ENCODE data around the gene DDX1. TPM values are rescaled to one million over a fixed set of nuclear protein-coding genes. Genes with fewer than 3 reads are reported as not detected.

Gene DDX1
- total RNA-seq, 4 donors from 2014 or later, result 40.0 to 90.0 (median 52.4) TPM

DNA sequence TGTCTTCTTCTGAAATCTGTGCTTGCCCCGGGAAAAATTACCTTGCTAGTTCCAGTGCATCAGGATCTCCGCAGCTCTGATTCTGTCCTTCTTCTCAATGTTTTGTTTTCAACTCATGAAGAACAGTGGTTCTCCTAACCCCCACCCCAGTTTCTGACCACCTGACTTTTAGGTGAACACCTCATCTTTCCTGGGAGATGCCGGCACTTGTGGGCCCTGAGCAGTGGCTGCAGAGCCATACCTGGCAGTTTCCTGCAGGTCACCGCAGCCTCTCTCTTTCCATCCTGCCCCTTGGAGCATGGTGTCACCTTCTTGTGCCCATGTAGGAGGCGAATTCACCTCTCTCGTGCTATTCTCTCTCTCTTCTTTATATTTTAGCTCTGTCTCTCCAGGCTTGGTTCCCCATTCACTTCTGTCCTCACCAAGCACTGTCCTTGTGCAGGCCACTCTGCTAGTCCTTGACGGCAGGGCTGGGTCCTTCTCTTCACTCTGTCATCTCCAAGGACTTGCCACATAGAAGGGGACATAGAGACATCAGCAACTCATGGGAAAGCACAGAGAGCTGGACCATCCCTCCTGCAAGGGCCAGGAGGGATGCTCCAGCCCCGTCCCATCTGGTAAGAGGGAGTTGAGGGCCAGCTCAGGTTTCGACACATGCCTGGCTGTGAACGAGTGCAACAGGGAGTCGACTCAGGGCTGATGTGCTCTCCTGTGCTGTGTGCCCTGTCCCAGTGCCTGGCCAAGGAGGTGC lies 59.1 kb downstream of the DDX1 start:
- no peaks in the 10 kb centered on the region for H3K9me3 ChIP-seq
- TF ChIP-seq, protein P1, sequence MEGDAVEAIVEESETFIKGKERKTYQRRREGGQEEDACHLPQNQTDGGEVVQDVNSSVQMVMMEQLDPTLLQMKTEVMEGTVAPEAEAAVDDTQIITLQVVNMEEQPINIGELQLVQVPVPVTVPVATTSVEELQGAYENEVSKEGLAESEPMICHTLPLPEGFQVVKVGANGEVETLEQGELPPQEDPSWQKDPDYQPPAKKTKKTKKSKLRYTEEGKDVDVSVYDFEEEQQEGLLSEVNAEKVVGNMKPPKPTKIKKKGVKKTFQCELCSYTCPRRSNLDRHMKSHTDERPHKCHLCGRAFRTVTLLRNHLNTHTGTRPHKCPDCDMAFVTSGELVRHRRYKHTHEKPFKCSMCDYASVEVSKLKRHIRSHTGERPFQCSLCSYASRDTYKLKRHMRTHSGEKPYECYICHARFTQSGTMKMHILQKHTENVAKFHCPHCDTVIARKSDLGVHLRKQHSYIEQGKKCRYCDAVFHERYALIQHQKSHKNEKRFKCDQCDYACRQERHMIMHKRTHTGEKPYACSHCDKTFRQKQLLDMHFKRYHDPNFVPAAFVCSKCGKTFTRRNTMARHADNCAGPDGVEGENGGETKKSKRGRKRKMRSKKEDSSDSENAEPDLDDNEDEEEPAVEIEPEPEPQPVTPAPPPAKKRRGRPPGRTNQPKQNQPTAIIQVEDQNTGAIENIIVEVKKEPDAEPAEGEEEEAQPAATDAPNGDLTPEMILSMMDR (IDR thresholded peaks at IDR 0.05), result no peak
- no peak for TF ChIP-seq POLR2A (IDR thresholded peaks at IDR 0.05)
- H3K4me1 ChIP-seq, result no peaks in the 10 kb centered on the region
- H3K27me3 ChIP-seq, result no peaks in the 10 kb centered on the region
- no peak overlapping the region for H3K27ac ChIP-seq
- H3K36me3 ChIP-seq, result no peaks in the 10 kb centered on the region
- no peak overlapping the region for H3K4me3 ChIP-seq
- DNase-seq, result no peak

DNA sequence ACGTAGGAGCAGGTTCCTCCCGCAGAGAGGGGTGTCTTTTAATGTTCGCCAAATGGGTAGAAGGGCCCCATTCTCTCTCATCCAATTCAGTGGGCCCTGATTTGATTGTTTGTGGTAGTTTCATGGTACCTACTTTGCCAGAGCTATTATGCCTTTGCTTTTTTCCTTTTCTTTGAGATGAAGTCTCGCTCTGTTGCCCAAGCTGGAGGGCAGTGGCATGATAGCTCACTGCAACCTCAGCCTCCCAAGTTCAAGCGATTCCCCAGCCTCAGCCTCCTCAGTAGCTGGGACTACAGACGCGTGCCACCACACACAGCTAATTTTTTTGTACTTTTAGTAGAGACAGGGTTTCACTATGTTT lies 59.7 kb downstream of the DDX1 start:
- no peak for DNase-seq
- H3K36me3 ChIP-seq, result no peaks in the 10 kb centered on the region
- no peak overlapping the region for H3K27ac ChIP-seq
- no peak for TF ChIP-seq POLR2A (IDR thresholded peaks at IDR 0.05)
- TF ChIP-seq, protein P1 (IDR thresholded peaks at IDR 0.05), result no peak
- H3K4me1 ChIP-seq, result no peaks in the 10 kb centered on the region
- H3K9me3 ChIP-seq, result no peaks in the 10 kb centered on the region
- H3K27me3 ChIP-seq, result no peaks in the 10 kb centered on the region
- no peak overlapping the region for H3K4me3 ChIP-seq

DNA sequence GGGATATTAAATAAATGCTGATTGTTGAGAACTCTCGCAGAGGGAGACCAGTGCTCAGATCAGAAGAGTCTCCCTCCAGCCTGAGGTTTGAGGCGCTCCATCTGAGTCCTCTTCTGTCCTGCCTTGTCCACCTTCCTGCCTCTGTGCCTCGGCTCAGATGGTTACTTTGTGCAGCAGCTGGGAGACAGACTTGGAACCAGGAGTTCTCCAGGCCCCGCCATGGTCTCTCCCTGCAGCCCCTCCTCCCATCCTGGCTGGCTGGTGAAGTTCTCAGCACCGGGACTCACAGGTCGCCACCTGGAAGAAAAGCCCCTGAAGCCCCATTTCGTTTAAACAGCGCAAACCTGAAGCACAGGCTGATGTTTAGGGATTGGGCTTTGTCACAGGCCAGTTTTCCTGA lies 60.6 kb downstream of the DDX1 start:
- Histone ChIP-seq H3K27ac (no peak overlapping the region), H3K4me3 (no peak overlapping the region), H3K4me1 (no peaks in the 10 kb centered on the region), H3K27me3 (no peaks in the 10 kb centered on the region), H3K9me3 (no peaks in the 10 kb centered on the region), H3K36me3 (no peaks in the 10 kb centered on the region)
- DNase-seq, result no peak
- no peak for TF ChIP-seq POLR2A (IDR thresholded peaks at IDR 0.05)
- TF ChIP-seq, protein P1 (IDR thresholded peaks at IDR 0.05), result no peak

DNA sequence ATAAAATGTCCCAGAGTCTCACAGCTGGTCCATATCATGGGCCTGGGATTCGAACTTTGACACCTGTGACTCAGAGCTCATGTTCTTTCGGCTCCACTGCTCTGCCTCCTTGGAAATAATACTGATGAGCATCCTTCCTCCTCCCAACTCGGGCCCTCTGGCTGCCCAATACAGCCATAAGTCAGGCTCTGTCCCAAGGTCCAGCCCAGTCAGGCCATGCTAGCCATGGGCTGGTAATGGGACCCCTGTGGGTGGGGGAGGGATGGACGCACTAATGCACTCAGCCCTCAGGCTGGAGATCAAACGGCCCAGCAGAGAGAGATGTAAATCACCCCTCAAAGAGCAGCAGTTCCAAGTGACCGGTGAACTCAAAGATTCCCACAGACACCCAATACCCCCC lies 61.1 kb downstream of the DDX1 start:
- Histone ChIP-seq H3K4me1 (no peaks in the 10 kb centered on the region), H3K4me3 (no peak overlapping the region), H3K27ac (no peak overlapping the region), H3K27me3 (no peaks in the 10 kb centered on the region), H3K36me3 (no peaks in the 10 kb centered on the region), H3K9me3 (no peaks in the 10 kb centered on the region)
- no peak for TF ChIP-seq POLR2A (IDR thresholded peaks at IDR 0.05)
- TF ChIP-seq, protein P1 (IDR thresholded peaks at IDR 0.05), result no peak
- no peak for DNase-seq

DNA sequence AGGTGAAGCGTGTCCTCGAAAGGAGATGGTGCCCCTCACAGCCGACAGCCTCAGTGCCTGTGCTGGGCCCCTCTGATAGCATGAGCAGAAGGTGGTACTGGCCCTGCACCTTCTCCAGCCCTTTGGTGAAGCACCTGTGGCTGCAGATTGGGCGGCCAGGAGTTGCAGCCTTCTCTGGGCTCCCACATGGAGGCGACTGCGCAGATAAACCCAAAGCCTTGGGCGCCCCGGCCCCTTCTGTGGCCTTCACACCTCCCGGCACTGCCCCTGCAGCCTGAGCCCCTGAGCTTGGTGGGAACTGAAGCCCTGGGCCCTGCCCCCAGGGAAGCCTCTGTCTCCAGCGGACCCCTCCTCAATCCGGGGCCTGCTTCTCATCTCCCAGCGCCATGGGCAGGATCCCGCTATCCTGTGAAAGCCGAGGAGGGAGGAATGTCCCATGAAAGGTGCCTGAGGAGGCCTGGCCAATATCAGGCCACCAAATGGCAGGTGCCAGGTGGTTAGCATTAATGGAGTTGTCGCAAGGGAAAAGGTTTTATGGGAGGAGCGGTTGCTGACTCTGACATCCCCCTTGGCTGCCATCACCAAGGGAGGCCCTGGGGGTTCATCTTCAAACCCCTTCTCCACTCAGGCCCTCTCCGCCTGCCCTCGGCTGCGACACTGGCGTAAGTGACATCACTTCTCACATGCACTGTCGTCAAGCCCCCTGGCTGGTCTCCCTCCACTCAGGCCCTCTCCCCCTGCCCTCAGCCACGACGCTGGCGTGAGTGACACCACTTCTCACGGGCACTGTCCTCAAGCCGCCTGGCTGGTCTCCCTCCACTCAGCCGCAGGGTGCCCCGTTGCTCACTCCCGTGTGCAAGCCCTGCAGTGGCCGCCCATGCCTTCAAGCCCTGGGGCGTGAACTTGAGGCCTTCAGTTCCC lies 62.4 kb downstream of the DDX1 start:
- no peak overlapping the region for H3K27ac ChIP-seq
- no peak overlapping the region for H3K4me3 ChIP-seq
- H3K36me3 ChIP-seq, result no peaks in the 10 kb centered on the region
- no peak for TF ChIP-seq POLR2A (IDR thresholded peaks at IDR 0.05)
- TF ChIP-seq, protein P1 (IDR thresholded peaks at IDR 0.05), result no peak
- no peaks in the 10 kb centered on the region for H3K9me3 ChIP-seq
- no peaks in the 10 kb centered on the region for H3K27me3 ChIP-seq
- H3K4me1 ChIP-seq, result no peaks in the 10 kb centered on the region
- DNase-seq, result no peak
